ENCODE measurements around the gene CNOT4.

The CNOT4 gene

DNA sequence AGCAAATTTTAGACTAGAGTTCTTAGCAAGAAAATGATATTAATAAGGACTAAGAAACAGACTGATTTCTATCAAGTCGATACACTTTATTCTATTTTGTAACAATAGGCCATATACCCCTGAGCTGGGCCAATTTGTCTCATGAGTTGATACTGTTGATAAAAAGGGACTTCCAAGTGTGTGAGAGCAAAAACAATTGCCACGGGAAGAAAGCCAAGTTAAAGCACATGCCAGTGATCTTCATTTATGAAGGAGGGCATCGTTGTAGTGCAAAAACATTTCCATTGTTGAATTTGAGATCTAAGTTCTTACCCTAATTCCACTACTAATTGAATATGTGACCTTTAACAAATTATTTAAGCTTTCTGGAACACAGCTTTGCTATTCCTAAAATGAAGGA is 119.9 kb downstream of the CNOT4 start:
- no peak for DNase-seq

DNA sequence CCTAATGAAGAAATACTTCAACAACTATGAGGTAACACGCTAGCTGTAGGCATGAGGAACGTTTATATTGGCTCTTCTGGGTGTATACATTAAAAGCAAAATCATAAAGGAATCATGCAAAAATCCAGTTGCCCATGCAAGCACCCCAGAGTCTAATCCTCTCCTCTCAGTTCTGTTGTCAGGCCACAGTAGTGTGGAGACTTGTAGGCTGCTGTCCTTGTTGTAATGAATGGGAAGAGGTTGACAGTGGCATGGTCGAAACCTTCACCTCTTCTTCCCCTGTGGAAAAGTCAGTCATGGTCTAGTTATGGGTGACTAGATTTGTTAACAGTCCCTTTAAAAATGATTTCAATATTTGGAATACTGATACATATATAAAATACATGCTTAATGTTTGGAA is 121.3 kb downstream of the CNOT4 start:
- DNase-seq, result no peak

DNA sequence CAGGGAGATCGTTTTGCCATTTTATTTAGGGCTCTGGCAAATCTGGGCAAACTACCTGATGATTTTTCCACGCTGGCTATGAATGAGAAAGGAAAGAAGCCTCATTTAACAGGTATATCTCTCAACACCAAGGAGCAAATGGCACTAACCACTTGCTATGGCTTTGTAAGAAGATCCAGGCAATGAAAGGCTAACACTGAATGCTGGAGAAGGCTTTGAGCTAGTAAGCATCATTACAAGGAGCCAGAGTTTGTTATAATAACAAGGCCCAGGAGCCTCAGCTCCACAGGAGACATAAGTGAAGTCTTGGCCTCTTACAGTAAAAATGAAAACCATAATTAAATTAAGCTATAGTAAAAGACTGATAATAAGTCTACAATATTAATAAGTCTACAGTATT is 123.1 kb downstream of the CNOT4 start:
- DNase-seq, result no peak

DNA sequence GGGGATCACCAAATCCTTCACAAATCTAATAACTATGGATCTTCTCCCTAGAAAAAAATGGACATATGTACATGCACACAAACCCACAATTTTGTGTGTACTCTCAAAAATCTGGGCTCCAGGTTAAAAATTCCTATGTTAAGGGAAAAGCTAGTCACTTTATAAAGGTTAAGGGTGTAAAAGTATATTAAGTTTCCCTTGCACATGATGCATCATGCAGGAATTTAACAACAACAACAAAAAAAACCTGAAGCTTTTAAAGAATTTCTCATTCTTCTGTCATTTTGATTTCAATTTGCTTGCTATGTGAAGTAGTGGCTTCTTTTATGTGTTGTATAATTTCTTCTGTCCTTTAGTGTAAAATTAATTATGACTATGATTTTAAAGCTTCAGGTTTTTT is 123.7 kb downstream of the CNOT4 start:
- no peak for DNase-seq

DNA sequence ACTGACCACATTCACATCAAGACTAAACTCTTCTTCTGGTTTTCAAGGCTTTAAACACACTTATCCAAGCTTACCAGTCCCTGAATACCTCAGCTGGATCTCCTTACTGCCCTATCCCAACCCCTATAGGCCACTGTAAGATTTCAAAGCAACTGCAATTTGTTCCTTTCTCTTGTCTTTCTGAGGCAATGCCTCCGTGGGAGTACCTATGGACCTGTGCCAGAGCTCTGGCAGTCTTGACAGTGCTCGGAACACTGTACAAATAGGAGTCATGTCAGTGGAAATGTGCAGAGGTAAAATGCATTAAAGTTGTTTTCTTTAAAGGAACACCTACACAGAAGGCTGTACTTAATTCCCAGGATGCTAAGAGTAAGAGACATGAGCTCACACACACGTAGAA is 124.7 kb downstream of the CNOT4 start:
- DNase-seq, result no peak

DNA sequence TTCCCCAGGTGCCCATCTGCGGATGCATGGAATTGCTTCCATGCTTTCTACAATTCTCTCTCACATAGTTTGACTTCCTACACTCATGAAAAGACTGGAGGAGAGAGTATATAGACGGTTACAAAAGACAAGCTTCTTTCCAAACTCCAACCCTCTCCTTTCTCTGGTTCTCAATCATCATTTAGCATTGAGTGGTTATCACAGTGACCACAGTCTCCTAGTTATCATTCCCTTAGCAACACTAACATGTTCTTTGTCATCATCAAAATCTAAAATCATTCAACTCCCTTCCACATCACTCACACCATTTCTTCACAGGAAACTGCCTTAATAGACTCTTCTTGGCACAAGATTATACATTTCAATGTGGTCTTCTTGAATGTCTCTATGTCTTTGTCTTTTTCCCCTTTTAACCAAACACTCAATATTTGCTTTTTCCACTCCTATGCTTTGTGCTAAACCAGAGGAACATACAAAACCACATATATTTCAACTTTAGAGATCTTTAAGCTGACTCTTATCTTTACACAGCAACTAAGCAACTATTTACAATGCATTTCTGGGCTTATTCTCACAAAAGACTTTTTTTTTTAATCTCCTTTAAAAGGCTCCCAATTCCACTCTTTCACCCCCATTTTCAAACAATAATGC is 126.3 kb downstream of the CNOT4 start:
- DNase-seq, result no peak

DNA sequence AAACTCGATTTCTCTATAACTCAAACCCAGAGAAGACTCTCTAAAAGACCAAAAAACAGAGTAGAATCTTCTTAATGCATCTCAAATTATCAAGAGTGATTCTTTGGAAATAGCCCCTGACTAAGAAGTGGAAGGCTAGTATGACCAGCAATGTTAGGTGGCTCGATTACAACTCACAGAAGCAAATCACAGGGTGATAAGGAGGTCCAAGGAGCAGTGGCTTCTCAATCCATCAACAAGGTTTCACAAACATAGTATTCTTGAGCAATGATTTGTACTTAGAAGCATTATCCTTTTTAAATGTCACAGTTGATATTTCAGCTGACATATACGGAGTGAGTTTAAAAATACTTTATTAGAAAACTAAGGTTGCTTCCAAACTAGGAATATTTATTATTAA is 127.7 kb downstream of the CNOT4 start:
- DNase-seq, result no peak

DNA sequence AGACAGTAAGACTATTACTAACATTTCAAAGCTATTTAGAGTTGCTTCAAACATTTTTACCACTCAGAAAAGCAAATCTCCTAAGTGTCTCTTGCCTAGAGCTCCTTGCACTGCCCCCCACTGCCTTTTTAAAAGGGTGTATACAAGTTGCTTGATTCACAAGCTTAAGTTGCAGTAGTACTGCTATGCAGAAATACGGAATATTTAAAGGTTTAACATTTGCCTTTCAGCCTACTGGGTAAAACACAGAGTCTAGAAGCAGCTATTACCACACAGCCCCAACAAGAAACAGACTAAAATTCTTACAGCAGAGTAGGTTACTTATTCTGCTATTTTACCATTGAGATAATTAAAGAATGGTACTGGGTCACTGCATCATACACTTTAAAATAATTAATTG is 128.5 kb downstream of the CNOT4 start:
- no peak for DNase-seq

DNA sequence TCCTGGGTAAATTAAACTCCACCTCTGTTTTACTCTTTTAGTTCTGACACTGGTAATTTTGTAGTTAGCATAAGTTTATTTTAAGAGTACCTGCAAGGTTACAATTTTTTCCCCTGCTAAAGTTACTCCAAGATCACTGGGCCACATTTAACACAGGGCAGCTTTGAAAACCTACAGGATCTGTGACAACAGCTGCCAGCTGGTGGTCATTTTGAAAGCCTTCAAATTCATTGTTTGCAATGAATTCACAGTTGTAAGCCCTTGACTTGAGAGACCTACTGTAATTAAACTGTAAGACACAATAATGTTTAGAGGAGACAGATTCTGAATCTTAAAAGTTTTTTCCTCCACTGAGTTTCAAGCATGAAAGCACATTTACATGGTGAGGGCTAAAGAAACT is 129.6 kb downstream of the CNOT4 start:
- no peak for DNase-seq

DNA sequence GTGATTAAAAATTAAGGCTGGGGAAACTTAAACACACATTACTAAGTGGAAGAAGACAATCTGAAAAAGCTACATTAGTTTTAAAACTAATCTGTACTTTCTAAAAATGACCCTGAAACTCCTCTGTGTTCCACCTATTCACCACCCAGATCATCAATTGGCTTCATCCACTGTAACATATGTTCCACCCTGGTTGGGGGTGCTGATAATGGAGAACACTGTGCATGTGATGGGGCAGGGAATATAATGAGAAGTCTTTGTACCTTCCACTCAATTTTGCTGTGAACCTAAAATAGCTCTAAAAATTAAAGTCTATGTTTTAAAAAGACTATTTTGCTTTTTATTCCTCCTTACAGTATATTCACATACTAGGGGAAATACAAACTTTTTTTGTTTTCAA is 132.7 kb downstream of the CNOT4 start:
- DNase-seq, result no peak

DNA sequence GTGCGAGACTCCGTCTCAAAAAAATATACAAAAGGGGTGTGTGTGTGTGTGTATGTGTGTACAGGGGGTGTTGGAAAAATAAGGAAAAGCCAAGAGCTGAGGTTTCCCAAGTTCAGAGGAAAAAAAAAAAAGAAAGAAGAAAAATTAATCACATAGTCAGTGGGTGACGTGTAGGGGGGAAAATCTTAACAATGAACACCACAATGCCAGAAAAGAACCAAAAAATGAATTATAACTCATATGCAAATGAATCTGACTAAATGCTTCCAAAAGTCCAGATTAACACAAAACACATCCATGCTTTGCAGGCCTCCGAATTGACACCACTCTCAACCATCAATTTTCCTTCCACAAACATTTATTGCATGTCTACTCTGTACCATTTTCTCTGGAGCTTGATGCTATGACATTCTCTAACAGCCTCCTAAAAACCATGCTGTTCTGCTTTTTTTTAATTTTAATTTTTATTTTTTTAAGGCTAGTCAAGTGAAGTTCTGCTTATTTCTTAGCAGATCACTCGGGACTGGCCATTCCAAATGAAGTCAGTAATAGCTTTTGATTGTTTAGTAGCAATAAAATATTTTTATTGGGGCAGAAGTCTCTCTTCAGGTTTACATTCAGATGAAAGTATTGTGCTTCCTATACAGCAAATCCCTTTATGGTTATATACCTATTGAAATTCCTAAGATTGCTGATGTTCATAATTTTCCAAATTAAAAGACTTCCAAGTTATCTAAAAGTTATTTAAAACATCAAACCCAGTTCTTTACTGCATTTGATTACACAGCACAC is 133.8 kb downstream of the CNOT4 start:
- DNase-seq, result no peak

DNA sequence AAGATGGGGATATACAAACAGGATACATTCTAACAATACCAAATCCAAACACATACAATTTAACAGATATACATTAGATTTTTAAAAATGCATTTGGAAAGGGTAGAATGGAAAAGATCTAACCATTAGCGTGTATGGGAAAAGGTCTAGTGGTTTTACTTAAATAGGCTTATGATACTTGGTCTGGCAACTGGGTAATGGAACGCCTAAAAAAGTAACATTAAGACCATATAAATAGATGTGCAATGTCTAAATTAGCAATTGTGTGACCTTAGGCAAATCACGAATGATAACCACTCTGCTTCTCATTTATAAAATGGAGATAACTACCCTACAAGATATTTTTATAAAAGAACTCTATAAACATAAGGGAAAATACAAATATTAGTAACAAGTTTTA is 135.2 kb downstream of the CNOT4 start:
- DNase-seq, result no peak

DNA sequence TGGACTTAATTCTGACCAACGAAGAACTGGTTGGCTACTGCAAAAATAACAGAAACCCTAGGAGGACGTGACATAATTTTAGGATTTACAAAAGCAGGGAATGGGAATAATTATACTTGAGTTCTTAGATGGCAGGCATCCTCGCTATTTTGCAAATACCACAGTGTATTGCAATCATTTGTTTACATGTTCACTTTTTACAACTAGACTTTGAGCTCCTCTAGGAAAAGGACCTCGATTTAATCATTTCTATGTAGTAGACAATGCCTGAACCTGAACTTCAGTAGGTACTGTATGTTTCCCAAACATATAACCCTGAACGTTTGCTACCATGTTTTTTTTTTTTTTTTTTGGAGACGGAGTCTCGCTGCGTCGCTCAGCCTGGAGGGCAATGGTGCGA is 137.7 kb downstream of the CNOT4 start:
- DNase-seq, result no peak

DNA sequence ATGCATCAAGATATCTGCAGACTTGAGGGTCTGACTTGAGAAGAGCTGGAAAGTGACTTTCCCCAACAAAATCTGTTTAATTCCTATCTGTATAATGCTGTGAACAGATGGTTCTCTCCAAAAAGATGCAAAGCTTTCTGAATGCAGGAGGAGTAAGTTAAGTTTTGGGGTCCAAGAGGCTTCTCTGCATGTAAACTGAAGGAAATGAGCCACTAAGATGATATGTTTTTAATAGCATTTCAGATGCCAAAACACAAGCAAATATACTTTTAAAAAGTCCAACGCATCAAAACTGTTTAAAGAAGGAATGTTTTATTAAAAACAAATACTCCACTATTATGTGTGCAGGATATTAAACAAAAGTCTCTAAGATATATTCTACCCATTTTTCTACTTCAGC is 139.2 kb downstream of the CNOT4 start:
- no peak for DNase-seq

DNA sequence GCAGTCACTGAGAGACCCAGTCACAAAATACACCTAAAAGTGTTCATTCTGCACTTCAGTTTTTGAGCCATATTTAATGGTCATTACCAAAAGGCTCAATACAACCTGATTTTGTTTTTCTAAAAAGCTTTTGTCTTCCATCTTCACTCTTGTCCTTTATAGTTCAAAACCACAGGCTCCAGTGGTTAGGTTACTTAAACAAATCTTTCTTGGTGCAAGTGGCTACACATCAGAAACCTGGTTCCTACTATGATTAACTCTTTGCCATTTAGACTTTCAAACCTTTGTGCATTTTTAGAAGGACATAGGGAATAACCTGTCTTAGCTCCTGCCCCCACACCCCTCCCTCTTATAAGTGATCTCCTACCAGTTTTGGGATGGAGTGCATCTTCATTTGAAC is 140.5 kb downstream of the CNOT4 start:
- DNase-seq, result no peak

DNA sequence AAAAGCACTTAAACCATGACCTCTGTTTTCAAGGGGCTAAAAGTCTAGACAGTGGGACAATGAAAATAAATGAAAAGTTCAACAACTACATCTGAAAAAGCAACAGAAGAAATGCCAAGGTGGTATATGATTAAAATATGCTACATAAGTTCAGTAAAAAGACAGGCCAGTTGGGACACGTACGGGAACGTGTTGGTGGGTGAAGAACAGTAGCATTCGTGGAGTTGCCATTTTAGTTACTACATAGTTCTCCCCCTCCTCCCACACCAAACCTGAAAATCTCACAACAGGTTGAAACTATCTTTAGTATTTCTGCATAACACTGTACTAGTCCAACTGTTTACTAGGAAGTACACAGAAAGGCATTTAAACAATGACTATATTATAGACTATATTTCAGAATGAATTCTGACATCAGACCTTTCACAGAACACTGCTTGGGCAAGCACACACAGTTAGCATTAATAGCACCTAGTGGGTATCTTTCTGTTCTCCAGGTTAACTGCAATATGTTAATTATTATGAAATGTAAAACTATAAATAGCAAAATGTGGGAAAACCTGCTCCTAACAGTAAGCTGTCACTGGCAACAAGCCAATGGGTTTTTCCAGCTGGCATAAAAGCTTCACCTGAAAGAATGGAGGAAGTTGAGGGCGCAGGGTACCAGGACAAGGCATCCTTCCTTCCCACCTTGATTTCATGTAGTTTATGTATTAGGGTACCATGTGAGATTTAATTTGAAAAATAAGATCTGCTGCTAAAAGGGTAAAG is 141.3 kb downstream of the CNOT4 start:
- DNase-seq, result no peak

DNA sequence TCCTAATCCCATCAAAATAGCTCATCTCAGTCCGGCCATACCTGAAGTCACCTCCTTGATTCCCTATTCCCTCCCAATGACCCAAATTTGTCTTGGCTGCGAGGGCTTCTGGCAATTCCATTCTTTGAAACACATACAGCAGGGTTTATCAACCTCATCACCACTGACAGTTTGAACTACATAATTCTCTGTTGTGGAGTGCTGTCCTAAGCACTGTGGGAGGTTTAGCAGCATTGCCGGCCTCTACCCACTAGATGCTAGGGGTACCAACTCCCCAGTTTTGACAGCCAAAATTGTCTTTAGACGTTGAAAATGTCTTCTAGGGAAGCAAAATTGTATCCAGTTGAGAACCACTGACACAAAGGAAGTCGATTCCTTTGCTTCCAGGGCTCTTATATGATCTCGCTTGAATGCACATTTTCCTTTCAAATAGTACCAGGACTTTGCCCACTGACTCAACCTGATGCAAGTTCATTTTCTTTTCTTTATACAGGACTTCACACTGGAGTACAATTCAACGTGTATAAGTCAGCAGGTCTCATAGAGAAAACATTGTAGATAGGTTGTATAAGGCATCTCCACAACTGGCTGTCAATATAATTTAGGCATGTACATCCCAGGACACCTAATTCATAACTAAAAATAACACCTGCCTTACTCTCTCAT is 142.9 kb downstream of the CNOT4 start:
- no peak for DNase-seq

DNA sequence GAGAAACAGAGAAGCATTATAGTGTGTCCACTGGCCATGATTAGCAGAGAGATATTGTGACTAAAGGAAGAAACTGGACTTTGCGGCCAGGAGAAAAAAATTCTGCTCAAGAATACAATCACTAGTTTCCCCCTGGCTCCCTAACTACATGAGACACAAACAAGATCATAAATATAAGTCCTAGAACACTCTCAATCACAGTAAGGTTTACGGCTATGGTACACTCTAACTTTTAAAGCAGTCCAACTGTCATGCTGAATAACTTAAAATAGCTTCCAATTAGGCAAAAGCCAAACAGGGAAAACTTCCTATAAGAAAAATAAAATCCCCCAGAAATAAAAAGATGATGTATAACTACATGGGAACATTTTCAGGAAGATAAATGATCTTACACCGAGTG is 144.2 kb downstream of the CNOT4 start:
- no peak for DNase-seq

DNA sequence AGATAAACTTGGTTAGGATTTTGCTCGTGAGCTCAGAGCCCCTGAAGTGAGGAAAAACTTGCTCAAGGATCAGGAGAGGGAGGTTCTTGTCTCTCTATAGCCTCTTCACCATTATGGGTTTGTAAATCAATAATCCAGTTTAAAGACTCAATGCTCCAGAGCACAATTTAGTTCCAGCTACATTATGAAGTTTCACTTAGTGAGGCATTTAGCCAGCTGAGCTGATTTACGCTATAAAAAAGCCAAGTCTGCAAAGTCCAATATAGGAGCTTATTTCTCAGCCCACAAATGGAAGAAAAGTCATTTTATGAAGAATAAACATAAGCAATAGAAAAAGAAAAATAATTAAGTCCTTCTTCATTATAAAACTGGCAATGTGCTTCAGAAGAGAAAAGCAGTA is 145.7 kb downstream of the CNOT4 start:
- no peak for DNase-seq

DNA sequence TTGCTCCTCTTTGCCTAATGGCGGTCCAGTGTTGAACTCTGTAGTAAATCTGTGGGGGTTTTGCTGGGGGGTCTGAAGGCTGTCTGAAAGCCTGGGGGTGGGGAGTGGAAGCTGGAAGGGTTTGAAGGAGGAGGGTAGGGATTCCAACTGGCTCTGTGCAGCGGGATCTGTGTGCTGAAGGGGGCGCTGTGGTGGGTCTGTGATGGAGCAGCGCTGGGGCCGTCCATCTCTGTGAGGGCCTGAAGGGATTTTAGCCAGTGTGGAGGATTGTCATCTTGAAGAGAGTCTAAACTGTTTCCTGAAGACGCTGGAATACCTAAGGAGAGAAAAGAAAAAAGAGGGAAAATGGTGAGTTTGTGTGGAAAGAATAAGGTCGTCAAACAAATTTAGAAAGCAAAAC is 147.0 kb downstream of the CNOT4 start:
- DNase-seq, result no peak

DNA sequence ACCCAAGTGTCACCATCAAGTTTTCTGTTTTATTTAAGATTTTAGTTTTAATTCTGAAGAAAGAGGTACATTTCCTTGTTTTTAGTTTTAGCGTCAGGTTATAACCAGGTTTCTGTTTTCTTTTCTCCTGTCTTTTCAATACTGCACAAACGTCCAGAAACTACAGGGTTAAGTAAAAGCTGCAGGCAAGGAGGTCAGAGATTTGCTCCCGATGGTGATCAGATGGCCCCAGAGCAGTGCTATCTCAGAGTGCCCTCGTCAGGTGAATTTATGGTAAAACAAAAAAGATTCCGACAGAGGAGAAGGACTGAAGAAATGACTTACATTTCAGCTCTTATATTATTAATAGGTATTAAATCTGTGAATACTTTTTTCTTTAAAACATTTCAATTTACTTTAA is 148.1 kb downstream of the CNOT4 start:
- DNase-seq, result no peak

DNA sequence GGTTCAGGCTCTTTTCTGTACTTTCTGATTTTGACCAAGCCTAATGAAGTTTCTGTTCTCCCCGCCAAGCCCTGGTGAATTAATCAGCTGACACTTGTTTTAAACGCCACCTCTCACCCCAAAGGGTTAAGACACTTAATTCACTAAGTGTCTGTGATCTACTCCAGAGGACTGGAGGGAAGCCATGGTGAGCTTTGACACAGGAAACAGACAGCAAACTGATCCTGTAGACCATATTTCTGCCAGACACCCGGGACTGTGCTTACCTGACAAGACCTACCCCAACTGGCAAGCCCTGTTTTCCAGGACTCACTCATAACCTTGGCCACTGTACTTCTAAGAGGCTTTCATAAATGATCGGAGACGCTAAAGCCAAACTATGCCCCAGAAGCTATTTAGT is 150.3 kb downstream of the CNOT4 start:
- no peak for DNase-seq

DNA sequence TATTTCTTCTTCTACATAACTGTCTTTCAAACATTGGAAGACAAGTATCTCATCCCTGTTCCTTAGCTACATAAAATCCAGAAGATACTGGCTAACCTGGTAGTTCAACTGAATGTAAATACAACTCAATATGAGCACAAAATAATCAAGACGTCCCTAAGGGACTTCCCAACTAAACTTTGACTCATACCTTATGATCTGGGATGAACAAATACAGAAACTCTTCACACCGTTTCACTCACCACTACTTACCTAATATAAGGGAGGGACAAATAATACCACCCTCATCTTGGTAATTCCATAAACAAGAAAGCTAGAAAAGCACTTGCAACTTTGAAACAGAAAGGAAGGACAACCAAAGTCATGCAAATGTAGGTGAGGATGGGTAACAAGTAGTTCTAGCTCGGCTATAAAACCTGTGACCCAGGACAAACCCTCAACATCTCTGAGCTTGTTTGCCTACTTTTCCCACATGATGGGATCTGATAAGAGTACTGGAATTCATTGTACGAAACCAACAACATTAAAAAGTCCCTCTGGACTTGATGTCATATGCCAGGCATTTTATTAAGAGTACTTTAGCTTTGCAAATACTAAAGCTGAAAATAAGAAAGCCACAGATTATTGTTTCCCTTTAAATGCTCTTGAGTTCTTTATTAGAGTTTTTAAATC is 154.4 kb downstream of the CNOT4 start:
- DNase-seq, result no peak
